Measurements from ENCODE around the gene NKX1-2.

DNA sequence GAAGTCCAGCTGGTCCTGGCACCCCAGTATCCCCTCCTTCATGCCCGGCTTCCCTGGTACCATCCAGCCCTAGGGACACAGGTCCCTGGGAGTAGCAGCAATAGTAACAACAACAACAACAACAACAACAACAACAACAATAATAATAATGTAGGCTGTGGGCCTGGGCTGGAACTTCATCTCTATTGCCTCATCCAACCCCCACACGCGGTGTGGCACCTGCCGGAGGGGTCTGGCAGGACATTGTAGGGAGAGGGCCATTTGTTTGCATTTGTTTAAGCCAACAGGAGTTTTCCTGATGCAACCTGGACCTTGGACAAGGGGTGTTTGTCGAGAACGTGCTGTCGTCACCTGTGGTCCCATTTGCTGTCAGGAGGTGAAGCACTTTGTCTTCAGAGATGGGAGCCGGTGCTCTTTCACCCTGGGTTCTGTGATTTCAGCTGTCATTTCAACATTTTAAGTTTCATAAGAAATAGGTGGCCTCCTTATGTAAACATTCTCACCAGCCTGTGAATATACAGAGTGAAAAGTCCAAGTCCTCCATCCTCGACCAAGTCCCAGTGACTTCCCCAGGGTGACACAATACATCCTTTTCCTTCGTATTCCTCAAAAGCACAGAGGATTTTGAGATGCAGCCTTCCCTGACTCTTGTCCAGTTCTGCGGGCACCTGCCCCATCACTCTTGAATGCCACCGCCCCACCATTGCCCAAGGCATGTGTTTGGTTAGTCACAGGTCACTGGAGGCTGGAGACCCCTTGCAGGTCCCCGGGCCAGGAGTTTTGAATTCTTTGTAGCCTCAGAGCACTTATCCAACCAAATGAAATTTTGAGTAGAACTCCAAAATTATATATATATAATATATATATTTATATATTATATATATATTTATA, 21.0 kb upstream of the NKX1-2 start:
- TF ChIP-seq ZNF274 (IDR thresholded peaks at IDR 0.05; ENCODE audit: low read depth, low read length) = no peak
- TF ChIP-seq SUZ12 (IDR thresholded peaks at IDR 0.05; ENCODE audit: extremely low read depth, insufficient read depth, insufficient read length) = no peak
